GOT3 (cell line): ENCODE data around the gene CLCA1.

Experiments
- DNase-seq: peaks from one replicate; lab custom pipeline; 2025; ENCODE audit warnings: mixed read lengths; lab: John Stamatoyannopoulos, UW

Gene CLCA1

GRCh38 chr1:86468501-86468977, at the start of gene CLCA1:
TSS of gene CLCA1 (plus strand) at chr1:86468927. CDS start at chr1:86468972, 45 bp downstream.
- DNase-seq, result no peak

- no peak for DNase-seq
These were observed 49.3 kb upstream of the CLCA1 start for GRCh38 chr1:86419277-86419903.

DNA sequence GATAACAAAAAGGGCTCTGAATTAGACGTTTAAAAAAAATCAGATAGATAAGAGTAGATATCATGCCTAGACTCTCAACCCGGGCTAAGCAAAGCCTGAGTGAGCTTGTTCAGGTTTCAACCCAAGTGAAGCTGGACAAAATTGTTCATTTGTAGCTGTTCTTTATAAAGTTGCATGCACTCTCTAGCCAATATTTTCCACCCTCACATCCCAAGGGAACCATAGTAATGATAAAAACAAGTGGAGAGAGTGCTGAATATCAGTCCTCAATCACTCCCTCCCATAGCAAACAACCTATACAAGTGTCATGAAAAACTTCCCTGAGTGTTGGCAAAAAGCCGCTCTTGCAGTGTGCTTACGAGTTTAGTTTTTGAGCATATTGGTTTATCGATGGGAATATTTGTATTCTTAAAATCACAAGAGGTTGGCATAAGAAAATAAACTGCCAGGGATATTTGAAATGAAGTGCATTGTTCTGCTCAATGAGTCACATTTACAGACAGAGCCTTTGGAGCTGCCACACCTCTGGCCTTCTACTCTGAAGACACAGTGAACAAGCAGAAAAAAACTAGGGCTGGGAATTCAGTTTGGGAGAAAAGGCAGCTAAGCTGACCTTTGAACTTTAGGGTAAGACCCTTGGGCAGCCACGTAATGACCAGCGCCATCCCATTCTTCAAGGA, 47.0 kb upstream of the CLCA1 start:
- DNase-seq, result no peak

- no peak for DNase-seq
These were observed 45.3 kb upstream of the CLCA1 start for GRCh38 chr1:86423473-86423872.

- DNase-seq, result no peak
These were observed 44.9 kb upstream of the CLCA1 start, which contains the start of gene CLCA2 for GRCh38 chr1:86423873-86424272. TSS of gene CLCA2 (plus strand) at chr1:86424171. CDS start at chr1:86424248, 77 bp downstream.

GRCh38 chr1:86429122-86429725, 39.5 kb upstream of the CLCA1 start:
- DNase-seq, result no peak

DNA sequence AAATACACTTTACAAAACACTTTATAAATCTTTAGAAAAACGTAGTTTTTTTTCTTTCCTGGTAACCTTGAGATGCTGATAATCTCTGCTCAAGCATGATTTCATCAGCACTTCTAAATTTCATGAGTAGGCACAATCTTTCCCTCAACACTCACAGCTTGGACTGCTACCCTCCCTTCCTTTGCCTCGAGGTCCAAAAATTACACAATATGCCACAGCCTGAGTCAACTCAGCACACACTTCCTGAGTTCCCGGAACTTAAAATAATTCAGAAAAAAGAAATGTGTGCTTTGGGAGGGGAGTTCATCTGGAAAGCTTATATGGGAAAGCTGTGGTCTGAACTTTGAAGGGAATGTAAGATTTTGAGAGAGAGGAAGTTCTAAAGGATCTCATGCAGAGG, 38.9 kb upstream of the CLCA1 start:
- no peak for DNase-seq

- DNase-seq, result no peak
These were observed 38.4 kb upstream of the CLCA1 start for GRCh38 chr1:86430376-86430775.

GRCh38 chr1:86434059-86434458, 34.7 kb upstream of the CLCA1 start:
- no peak for DNase-seq

DNA sequence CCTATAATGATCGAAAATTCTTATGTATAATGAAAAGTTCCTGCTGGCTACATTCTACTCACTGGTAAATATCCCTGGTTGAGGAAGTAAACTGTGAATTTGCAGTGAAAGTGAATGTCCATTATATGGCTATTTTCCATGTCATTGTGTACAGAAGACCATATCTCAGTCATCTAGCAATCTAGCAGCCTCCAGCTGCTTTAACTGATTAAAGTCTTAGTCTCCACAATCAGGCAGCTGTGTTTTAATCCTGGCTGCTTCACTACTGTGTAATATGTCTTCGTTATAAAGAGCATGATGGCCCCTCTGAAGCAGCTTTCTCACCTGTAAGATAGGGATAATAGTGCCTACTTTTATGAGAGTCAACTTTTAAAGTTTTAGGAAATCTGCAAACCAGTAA, 33.4 kb upstream of the CLCA1 start:
- no peak for DNase-seq

DNA sequence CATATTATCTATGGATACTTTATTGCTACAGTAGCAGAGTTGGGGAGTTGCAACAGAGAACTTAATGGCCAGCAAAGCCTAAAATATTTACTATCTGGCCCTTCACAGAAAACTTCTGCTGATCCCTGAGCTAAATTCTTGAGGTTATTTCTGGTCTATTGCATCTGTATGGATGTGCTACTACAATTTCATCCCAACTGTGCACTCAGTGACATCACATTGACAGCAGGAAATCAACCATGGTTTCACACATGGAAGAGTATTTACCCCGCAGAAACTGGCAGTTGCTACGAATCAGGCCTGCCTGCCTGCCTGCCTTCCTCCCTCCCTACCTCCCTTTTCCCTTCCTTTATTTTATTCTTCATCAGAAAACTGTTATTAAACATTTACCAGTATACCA, 32.7 kb upstream of the CLCA1 start:
- DNase-seq, result no peak

DNA sequence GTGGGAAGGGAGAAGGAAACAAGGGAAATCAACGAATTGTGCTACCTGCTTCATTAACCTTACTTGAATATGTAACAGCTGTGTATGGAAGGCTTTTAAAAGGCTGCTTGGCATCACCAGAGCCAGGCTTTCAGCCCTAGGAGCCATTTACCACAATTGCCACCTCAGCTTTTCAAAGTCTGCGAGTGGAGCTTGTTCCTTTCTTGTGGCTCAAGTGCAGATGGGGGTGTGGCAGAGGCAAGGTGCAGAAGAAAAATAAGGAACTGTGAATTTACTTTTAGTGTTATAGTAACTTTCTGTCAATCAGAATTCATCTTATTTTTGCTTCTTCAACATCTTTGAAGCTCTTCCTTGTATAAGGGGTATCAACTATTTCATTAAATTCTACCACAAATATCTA, 27.1 kb upstream of the CLCA1 start:
- DNase-seq, result no peak

DNA sequence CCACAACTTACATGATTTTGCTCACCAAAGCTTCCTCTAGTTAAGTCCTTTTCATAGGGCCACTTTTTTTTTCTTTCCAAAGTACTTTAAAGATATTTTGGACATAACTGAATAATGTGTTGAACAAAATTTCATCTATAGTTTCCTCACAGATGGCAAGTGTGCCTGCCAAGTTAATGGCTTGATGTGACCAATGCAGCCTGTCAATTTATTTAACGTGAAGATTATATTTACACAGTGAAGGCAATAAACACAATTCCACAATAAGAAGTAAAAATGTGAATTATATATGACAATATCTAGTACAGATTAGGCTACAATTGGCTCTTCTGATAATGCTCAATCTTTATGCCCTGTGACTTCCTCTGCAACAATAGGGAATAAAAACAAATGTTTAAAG, 26.7 kb upstream of the CLCA1 start:
- no peak for DNase-seq

GRCh38 chr1:86445919-86446318, 22.8 kb upstream of the CLCA1 start:
- no peak for DNase-seq

DNA sequence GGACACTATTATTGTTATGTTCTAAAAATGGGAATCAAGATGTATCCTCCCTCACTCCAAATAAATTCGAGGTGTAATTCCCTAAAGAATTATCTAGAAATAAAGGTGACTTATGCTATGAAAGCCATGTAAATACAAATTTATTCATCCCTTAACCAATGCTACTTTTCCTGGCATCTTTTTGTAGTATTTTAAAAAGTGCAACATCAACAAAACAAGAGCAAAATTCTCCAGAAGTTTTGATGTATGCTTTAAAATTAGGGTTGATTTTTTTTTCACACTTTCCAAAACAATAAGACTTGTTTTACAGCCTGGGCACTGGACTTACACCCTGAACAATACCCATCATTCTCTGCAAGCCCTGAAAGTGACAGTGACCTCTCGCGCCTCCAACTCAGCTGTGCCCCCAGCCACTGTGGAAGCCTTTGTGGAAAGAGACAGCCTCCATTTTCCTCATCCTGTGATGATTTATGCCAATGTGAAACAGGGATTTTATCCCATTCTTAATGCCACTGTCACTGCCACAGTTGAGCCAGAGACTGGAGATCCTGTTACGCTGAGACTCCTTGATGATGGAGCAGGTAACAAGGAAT, 21.4 kb upstream of the CLCA1 start:
- no peak for DNase-seq

GRCh38 chr1:86448670-86449069, 20.1 kb upstream of the CLCA1 start:
- DNase-seq, result no peak

- DNase-seq, result no peak
These were observed 19.6 kb upstream of the CLCA1 start for GRCh38 chr1:86449103-86449502.

DNA sequence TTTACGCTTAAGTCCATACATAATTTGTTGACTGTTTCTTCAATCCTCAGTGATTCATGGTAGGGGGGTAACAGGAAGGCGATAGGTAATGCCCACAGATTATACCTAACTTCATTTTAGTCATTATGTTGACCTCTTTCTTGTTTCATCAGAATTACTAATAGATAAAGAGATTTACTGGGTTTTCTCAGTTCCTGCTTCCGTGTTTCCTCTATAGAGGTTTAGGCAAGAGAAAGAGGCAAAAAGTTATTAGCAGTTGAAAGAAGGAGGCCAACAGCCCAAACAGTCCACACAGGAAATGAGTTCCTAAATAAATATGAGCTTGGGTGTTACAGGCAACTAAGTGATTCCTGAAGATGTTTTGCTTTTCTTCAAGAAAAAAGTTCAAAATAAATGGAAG, 17.9 kb upstream of the CLCA1 start:
- no peak for DNase-seq

DNA sequence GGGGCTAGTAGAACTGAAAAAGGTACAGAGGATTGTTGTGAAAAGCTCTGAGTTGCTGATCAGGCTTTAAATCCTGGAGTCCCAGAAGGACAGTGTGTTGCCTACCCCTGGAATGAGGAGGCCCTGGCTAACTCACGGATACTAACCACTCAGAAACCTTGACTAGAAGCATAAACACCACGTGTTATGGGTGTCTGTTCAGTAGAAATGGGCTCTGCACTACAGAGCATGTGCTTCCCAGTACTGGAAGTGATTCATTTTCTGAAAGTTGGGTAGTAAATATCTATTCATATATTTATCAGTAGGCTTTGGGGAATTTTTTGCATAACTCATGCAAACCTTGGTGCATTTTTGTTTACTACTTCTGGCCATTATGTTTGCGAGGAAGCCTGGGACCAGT, 15.1 kb upstream of the CLCA1 start:
- DNase-seq, result no peak

- no peak for DNase-seq
These were observed 13.7 kb upstream of the CLCA1 start for GRCh38 chr1:86455073-86455472.

GRCh38 chr1:86460998-86461397, 7.7 kb upstream of the CLCA1 start:
- no peak for DNase-seq

- no peak for DNase-seq
These were observed 7.2 kb upstream of the CLCA1 start for GRCh38 chr1:86461482-86461881.

GRCh38 chr1:86464819-86465218, 3.9 kb upstream of the CLCA1 start:
- DNase-seq, result no peak
